K562 (cell line): Measurements from ENCODE around the gene GP1BA. TPM values are rescaled to one million over a fixed set of nuclear protein-coding genes. Genes with fewer than 3 reads are reported as not detected.

ENCODE experiments used
- ATAC-seq: fragments of 200-7000 bp; cut with Tn5 transposase; 3 replicates; pipeline ENCODE4 v1.9.1; 2020; ENCODE audit warnings: moderate library complexity
- BruUV-seq: library from RNA; stranded (reverse); fragments of 400-500 nt; replicated peaks from 2 replicates; lab custom pipeline; 2021; lab: Mats Ljungman, UMichigan
- CTCF ChIA-PET: fragments of 300-600 bp; formaldehyde crosslinking; extraction: SDS; loops from one replicate; lab custom pipeline; 2021; ENCODE audit warnings: low intra/inter-chr PET ratio; lab: Yijun Ruan, JAX
- POLR2A ChIA-PET: fragments of 300-600, 350-650 bp; sonication (Branson Sonifier 250); formaldehyde crosslinking; extraction: SDS; loops from one replicate; lab custom pipeline; 2021; ENCODE audit warnings: antibody characterized with exemption, inconsistent platforms; lab: Yijun Ruan, JAX
- DNase-seq, 4 experiments: peaks; one replicate each; pipeline versions ENCODE4 v3.0.0 to v3.0.0-alpha.2; 2011 to 2018; ENCODE audit warnings: low spot score in 3 of 4, mixed read lengths in 3 of 4; ENCODE audit errors: extremely low read depth in 1 of 4
- FAIRE-seq: peaks from 2 replicates; lab custom pipeline; 2011; peaks lifted over from hg19 to GRCh38; lab: Jason Lieb, UNC
- H2AFZ ChIP-seq: 2 replicates; pipeline ENCODE4 v1.6.0; 2011; ENCODE audit warnings: low read depth, low read length, control low read depth, inconsistent platforms
- H3K27ac ChIP-seq: fragments of 200-600 bp; 3 replicates; pipeline ENCODE4 v1.8.0; 2011; ENCODE audit warnings: low read depth, mild to moderate bottlenecking, control low read depth, inconsistent platforms, low read length, moderate library complexity, mixed read lengths; ENCODE audit errors: extremely low read depth
- H3K27me3 ChIP-seq, 2 experiments: fragments of 300-600 bp in 1 of 2; 2 replicates in 1 of 2; 3 replicates in 1 of 2; pipeline versions ENCODE4 v1.6.0 to v1.8.0; 2011; ENCODE audit warnings: inconsistent platforms in 2 of 2, low read length in 2 of 2, mild to moderate bottlenecking in 1 of 2, mixed read lengths in 1 of 2, moderate library complexity in 1 of 2; ENCODE audit not compliant: control insufficient read depth in 2 of 2, insufficient read depth in 2 of 2
- H3K36me3 ChIP-seq: fragments of 300-600 bp; 3 replicates; pipeline ENCODE4 v1.8.0; 2011; ENCODE audit warnings: mild to moderate bottlenecking, low read length, inconsistent platforms; ENCODE audit not compliant: control insufficient read depth, insufficient read depth
- H3K4me1 ChIP-seq, 2 experiments: fragments of 200-600 bp in 1 of 2; replicated peaks in 1 of 2; 2 replicates in 1 of 2; 3 replicates in 1 of 2; pipeline versions ENCODE4 v1.5.1 to v1.8.0; 2011; ENCODE audit warnings: inconsistent platforms in 2 of 2, low read length in 2 of 2, mild to moderate bottlenecking in 1 of 2, mixed read lengths in 1 of 2, moderate library complexity in 1 of 2; ENCODE audit not compliant: control insufficient read depth in 2 of 2, insufficient read depth in 2 of 2
- H3K4me2 ChIP-seq: 2 replicates; pipeline ENCODE4 v1.6.1; 2011; ENCODE audit warnings: low read length, control low read depth, inconsistent platforms, mixed read lengths; ENCODE audit not compliant: insufficient read depth
- H3K4me3 ChIP-seq: fragments of 200-600 bp; sonication (generic), shearing (Covaris generic); 2 replicates; pipeline ENCODE4 v1.5.1; 2016; ENCODE audit warnings: control low read depth, inconsistent platforms
- H3K79me2 ChIP-seq: fragments of 200-600 bp; 3 replicates; pipeline ENCODE4 v1.8.0; 2011; ENCODE audit warnings: low read length, inconsistent platforms; ENCODE audit not compliant: control insufficient read depth, insufficient read depth
- H3K9ac ChIP-seq, 2 experiments: 2 replicates each; pipeline versions ENCODE4 v1.6.0 to v1.6.1; 2011; ENCODE audit warnings: low read depth in 2 of 2, low read length in 2 of 2, control low read depth in 1 of 2, inconsistent platforms in 1 of 2, mild to moderate bottlenecking in 1 of 2, mixed read lengths in 1 of 2; ENCODE audit not compliant: insufficient read depth in 1 of 2
- H3K9me1 ChIP-seq: one replicate; pipeline ENCODE4 v1.6.0; 2011; ENCODE audit warnings: inconsistent platforms, mild to moderate bottlenecking, low read length, moderate library complexity; ENCODE audit not compliant: control insufficient read depth, insufficient read depth
- H3K9me3 ChIP-seq: replicated peaks from 2 replicates; pipeline ENCODE4 v1.5.1; 2011; ENCODE audit warnings: low read depth, low read length, inconsistent platforms; ENCODE audit not compliant: control insufficient read depth, insufficient read depth
- H4K20me1 ChIP-seq: replicated peaks from 2 replicates; pipeline ENCODE4 v1.6.1; 2011; ENCODE audit warnings: low read length, inconsistent platforms, mixed read lengths; ENCODE audit not compliant: control insufficient read depth, insufficient read depth
- DIDO1 ChIP-seq: fragments of 450-650 bp; IDR thresholded peaks from 2 replicates; pipeline ENCODE4 v1.6.1; 2016; ENCODE audit warnings: low read depth, missing biosample characterization, missing genetic modification characterization
- RBM39 ChIP-seq: fragments of 200-400 bp; formaldehyde crosslinking; optimal IDR thresholded peaks from 2 replicates; pipeline ENCODE3; 2018; ENCODE audit warnings: low read depth, low read length
- RUNX1 ChIP-seq: sonication (generic); IDR thresholded peaks from 2 replicates; pipeline ENCODE4 v1.6.1; 2016; ENCODE audit warnings: antibody characterized with exemption, low read depth
- STAG1 ChIP-seq: sonication (generic); formaldehyde crosslinking; IDR thresholded peaks from 2 replicates; pipeline ENCODE4 v1.5.0; 2020; ENCODE audit warnings: missing genetic modification reagents, borderline replicate concordance
- ZNF121 ChIP-seq: sonication (generic); formaldehyde crosslinking; conservative IDR thresholded peaks from 2 replicates; pipeline ENCODE4 v1.8.0; 2022; ENCODE audit warnings: missing genetic modification reagents
- ZNF24 ChIP-seq: fragments of 450-650 bp; IDR thresholded peaks from 2 replicates; pipeline ENCODE4 v1.6.1; 2016
- WGBS: fragments of 100-300 bp; shearing (Covaris generic); methylation state at CpG from one replicate; pipeline ENCODE4 v1.1.6; 2016; ENCODE audit warnings: low coverage, mixed read lengths; ENCODE audit not compliant: insufficient coverage; ENCODE audit errors: missing lambda C conversion rate; 5-methylcytosine and 5-hydroxymethylcytosine counted together
- in situ Hi-C: fragments of 300-500 bp; cut with MboI; formaldehyde crosslinking; loops from 4 replicates; pipeline ENCODE4 v1.15.0; 2018; ENCODE audit warnings: inconsistent platforms, mixed read lengths
- intact Hi-C: fragments of 100-400 bp; cut with micrococcal nuclease; formaldehyde crosslinking; loops from 2 replicates; pipeline ENCODE4 v1.14.2; 2022
- polyA plus RNA-seq, 8 experiments: library from polyadenylated mRNA; depleted of rRNA in 4 of 8; stranded (reverse) in 5 of 8; unstranded in 3 of 8; fragments of >200 nt; fragmentation: Nextera tagmentation in 2 of 8; fragmentation: Illumina TruSeq in 1 of 8; extraction: Ambion mirVana in 2 of 8; extraction: Trizol in 1 of 8; gene quantifications; 2 replicates each; pipeline versions ENCODE4 v1.2.1 to v1.2.3, GENCODE V29; 2011 to 2014; ENCODE audit warnings: inconsistent platforms in 1 of 8, missing spikeins in 1 of 8
- total RNA-seq, 7 experiments: library from RNA; depleted of rRNA in 6 of 7; stranded (reverse); fragments of >200 nt in 6 of 7; fragmentation: Illumina TruSeq in 2 of 7; extraction: Trizol in 2 of 7; gene quantifications; 2 replicates each; pipeline versions ENCODE4 v1.2.1 to v1.2.3, GENCODE V29; 2011 to 2021; ENCODE audit warnings: low replicate concordance in 1 of 7
- TF ChIP-seq, protein P1 (sequence below): fragments of 450-650 bp; formaldehyde crosslinking; IDR thresholded peaks from 2 replicates; pipeline ENCODE4 v1.4.0; 2020; ENCODE audit warnings: mild to moderate bottlenecking, moderate library complexity

Gene GP1BA
- total and polyA plus RNA-seq, 9 of the 15 experiments (the other 6 are each of a cell fraction or from before 2014, with no cell fraction given): 0.01 TPM; not detected in 8

DNA sequence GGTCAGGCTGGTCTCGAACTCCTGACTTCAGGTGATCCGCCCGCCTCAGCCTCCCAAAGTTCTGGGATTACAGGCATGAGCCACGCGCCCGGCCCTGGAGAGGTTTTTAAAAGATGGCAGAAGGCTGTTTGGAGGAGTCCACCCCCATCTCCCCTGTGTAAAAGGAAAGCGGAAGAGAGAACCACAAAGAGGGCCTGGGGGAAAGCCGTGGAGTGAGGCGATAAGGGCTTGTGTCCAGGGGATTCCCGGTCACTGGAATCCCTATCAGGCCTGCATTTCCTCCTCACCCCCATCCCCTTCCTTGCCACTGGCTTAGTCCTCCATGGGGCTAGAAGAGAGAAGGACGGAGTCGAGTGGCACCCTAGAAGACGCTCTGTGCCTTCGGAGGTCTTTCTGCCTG, at the start of gene GP1BA (continued):
- TF ChIP-seq, protein P1, sequence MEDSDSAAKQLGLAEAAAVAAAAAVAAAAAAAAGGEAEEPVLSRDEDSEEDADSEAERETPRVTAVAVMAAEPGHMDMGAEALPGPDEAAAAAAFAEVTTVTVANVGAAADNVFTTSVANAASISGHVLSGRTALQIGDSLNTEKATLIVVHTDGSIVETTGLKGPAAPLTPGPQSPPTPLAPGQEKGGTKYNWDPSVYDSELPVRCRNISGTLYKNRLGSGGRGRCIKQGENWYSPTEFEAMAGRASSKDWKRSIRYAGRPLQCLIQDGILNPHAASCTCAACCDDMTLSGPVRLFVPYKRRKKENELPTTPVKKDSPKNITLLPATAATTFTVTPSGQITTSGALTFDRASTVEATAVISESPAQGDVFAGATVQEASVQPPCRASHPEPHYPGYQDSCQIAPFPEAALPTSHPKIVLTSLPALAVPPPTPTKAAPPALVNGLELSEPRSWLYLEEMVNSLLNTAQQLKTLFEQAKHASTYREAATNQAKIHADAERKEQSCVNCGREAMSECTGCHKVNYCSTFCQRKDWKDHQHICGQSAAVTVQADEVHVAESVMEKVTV (CRISPR knock-in tag): no peak

DNA sequence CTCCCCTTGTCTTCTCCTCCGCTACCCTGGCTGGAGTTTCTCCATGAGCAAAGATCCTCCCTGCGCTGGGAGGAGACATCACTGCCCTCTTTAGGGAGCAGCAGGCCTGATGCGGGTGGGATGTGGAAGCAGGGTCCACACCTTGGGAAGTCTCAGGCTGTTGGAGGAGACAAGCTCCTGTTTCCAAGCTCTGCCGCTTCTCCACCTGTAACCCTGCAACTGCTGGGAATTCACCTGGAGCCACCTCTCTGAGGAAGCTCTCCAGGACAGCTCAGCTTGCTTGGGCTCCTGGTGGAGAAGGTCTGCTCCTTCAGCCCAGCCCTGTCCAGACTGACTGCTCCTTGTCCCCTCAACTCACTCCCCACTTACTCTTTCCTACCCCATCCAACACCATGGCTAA, 47.6 kb upstream of the GP1BA start:
- peaks cover 2% of the 10 kb centered on the region for H3K9me1 ChIP-seq
- no peak for TF ChIP-seq STAG1 (CRISPR knock-in tag)
- no peak for TF ChIP-seq RBM39
- no peak for TF ChIP-seq RUNX1
- no peak for TF ChIP-seq DIDO1
- TF ChIP-seq ZNF24: no peak
- TF ChIP-seq ZNF121: no peak
- TF ChIP-seq, all 486 proteins: peak for 0
- H2AFZ ChIP-seq: no peak overlapping the region
- in situ Hi-C loops: loop anchor here (5.0 kb wide), 2 partner anchors 82 to 172 kb away; partner anchors contain the start of genes ARRB2 and C17orf114
- peaks cover 7% of the 10 kb centered on the region for H4K20me1 ChIP-seq
- WGBS: 94% methylated on average over 3 of the region's 4 CpGs
- H3K79me2 ChIP-seq: no peaks in the 10 kb centered on the region
- no peak overlapping the region for H3K9ac ChIP-seq
- POLR2A ChIA-PET: no interaction called here
- CTCF ChIA-PET: no interaction called here
- H3K4me1 ChIP-seq: peaks cover 0 to 3% of the 10 kb centered on the region in 2 experiments; a peak in 1 of 5 replicates
- no peak overlapping the region for H3K4me3 ChIP-seq
- H3K9me3 ChIP-seq: no peaks in the 10 kb centered on the region
- H3K27me3 ChIP-seq: no peaks in the 10 kb centered on the region
- no TSS peak for BruUV-seq
- DNase-seq (no peak), ATAC-seq (no peak), FAIRE-seq (no peak)
- intact Hi-C loops: loop anchor here (5.0 kb wide), 1 partner anchor 67 kb away; no protein-coding TSS in a partner anchor
- peaks cover 60% of the 10 kb centered on the region; the same call in 2 of the 3 replicates for H3K36me3 ChIP-seq
- no peak overlapping the region for H3K27ac ChIP-seq
- no peak overlapping the region for H3K4me2 ChIP-seq
